Activated T-helper 17 cell treated with anti-CD3 and anti-CD28 coated beads, Interleukin-2, amount 50 U/mL, for 72 hours (primary cell): ENCODE measurements around the gene HLCS. TPM values are rescaled to one million over a fixed set of nuclear protein-coding genes. Genes with fewer than 3 reads are reported as not detected.
A peak's percentile ranks its signal among the peaks of the same experiment; 100 is the strongest.

ENCODE experiments used
- ATAC-seq: fragments of 150-1000 bp; cut with Tn5 transposase; replicated peaks from 2 replicates; pipeline ENCODE4 v1.10.0; 2021; ENCODE audit warnings: mild to moderate bottlenecking, moderate library complexity
- H3K27ac Mint-ChIP-seq: one replicate; pipeline ENCODE4 v1.8.0; 2022; ENCODE audit warnings: mixed read lengths
- H3K27me3 Mint-ChIP-seq: one replicate; pipeline ENCODE4 v1.8.0; 2022; ENCODE audit warnings: mixed read lengths
- H3K36me3 Mint-ChIP-seq: one replicate; pipeline ENCODE4 v1.8.0; 2022; ENCODE audit warnings: low read depth, mild to moderate bottlenecking, mixed read lengths
- H3K4me1 Mint-ChIP-seq: one replicate; pipeline ENCODE4 v1.8.0; 2022; ENCODE audit warnings: mixed read lengths
- H3K4me3 Mint-ChIP-seq: one replicate; pipeline ENCODE4 v1.8.0; 2022; ENCODE audit warnings: mild to moderate bottlenecking, mixed read lengths
- H3K9me3 Mint-ChIP-seq: one replicate; pipeline ENCODE4 v1.8.0; 2022; ENCODE audit warnings: mixed read lengths
- total RNA-seq, 2 donors: library from RNA; stranded (reverse); gene quantifications; one replicate each; pipeline ENCODE4 v1.2.3, GENCODE V29; 2022

HLCS gene
- total RNA-seq, 2 donors from 2014 or later: 14.5 to 17.8 TPM

- no peaks in the 10 kb centered on the region for H3K27me3 Mint-ChIP-seq
- ATAC-seq: no peak
- no peaks in the 10 kb centered on the region for H3K36me3 Mint-ChIP-seq
- no peak overlapping the region for H3K4me3 Mint-ChIP-seq
- no peak overlapping the region for H3K27ac Mint-ChIP-seq
- peaks cover 9% of the 10 kb centered on the region for H3K4me1 Mint-ChIP-seq
- H3K9me3 Mint-ChIP-seq: no peaks in the 10 kb centered on the region
These were observed 48.2 kb downstream of the HLCS start for GRCh38 chr21:36918291-36918690.

GRCh38 chr21:36917471-36918158 is 48.9 kb downstream of the HLCS start:
- ATAC-seq: no peak
- peak overlapping the region; percentile 86 for H3K27ac Mint-ChIP-seq
- no peaks in the 10 kb centered on the region for H3K27me3 Mint-ChIP-seq
- H3K36me3 Mint-ChIP-seq: no peaks in the 10 kb centered on the region
- peak overlapping the region; percentile 28 for H3K4me3 Mint-ChIP-seq
- H3K9me3 Mint-ChIP-seq: no peaks in the 10 kb centered on the region
- peaks cover 13% of the 10 kb centered on the region for H3K4me1 Mint-ChIP-seq

GRCh38 chr21:36916718-36917117 is 49.8 kb downstream of the HLCS start:
- no peaks in the 10 kb centered on the region for H3K27me3 Mint-ChIP-seq
- H3K9me3 Mint-ChIP-seq: no peaks in the 10 kb centered on the region
- peaks cover 13% of the 10 kb centered on the region for H3K4me1 Mint-ChIP-seq
- ATAC-seq: peak; percentile 17
- H3K36me3 Mint-ChIP-seq: no peaks in the 10 kb centered on the region
- peak overlapping the region; percentile 86 for H3K27ac Mint-ChIP-seq
- peak overlapping the region; percentile 28 for H3K4me3 Mint-ChIP-seq

GRCh38 chr21:36915696-36916245 is 50.7 kb downstream of the HLCS start:
- Mint-ChIP-seq H3K4me1 (peaks cover 13% of the 10 kb centered on the region), H3K27me3 (no peaks in the 10 kb centered on the region), H3K4me3 (no peak overlapping the region), H3K9me3 (no peaks in the 10 kb centered on the region), H3K36me3 (peaks cover 6% of the 10 kb centered on the region), H3K27ac (no peak overlapping the region)
- no peak for ATAC-seq

GRCh38 chr21:36915014-36915695 is 51.3 kb downstream of the HLCS start:
- Mint-ChIP-seq H3K36me3 (peaks cover 12% of the 10 kb centered on the region), H3K9me3 (no peaks in the 10 kb centered on the region), H3K27ac (peak overlapping the region; percentile 59), H3K4me3 (no peak overlapping the region), H3K4me1 (peaks cover 14% of the 10 kb centered on the region), H3K27me3 (no peaks in the 10 kb centered on the region)
- ATAC-seq: no peak

GRCh38 chr21:36914244-36915013 is 52.0 kb downstream of the HLCS start:
- no peak overlapping the region for H3K4me3 Mint-ChIP-seq
- peaks cover 21% of the 10 kb centered on the region for H3K4me1 Mint-ChIP-seq
- ATAC-seq: no peak
- H3K27me3 Mint-ChIP-seq: no peaks in the 10 kb centered on the region
- H3K9me3 Mint-ChIP-seq: no peaks in the 10 kb centered on the region
- peaks cover 17% of the 10 kb centered on the region for H3K36me3 Mint-ChIP-seq
- peak overlapping the region; percentile 84 for H3K27ac Mint-ChIP-seq

GRCh38 chr21:36913247-36914169 is 53.0 kb downstream of the HLCS start:
- Mint-ChIP-seq H3K27me3 (no peaks in the 10 kb centered on the region), H3K4me3 (no peak overlapping the region), H3K9me3 (no peaks in the 10 kb centered on the region), H3K27ac (peak overlapping the region; percentile 84), H3K36me3 (peaks cover 20% of the 10 kb centered on the region), H3K4me1 (peaks cover 24% of the 10 kb centered on the region)
- ATAC-seq: peak; percentile 13

- Mint-ChIP-seq H3K4me3 (peak overlapping the region; percentile 77), H3K27ac (peak overlapping the region; percentile 100), H3K36me3 (peaks cover 23% of the 10 kb centered on the region), H3K27me3 (no peaks in the 10 kb centered on the region), H3K9me3 (no peaks in the 10 kb centered on the region), H3K4me1 (peaks cover 17% of the 10 kb centered on the region)
- peak; percentile 1 for ATAC-seq
These were observed 55.7 kb downstream of the HLCS start for GRCh38 chr21:36910581-36911307.

GRCh38 chr21:36909901-36910561 is 56.4 kb downstream of the HLCS start:
- Mint-ChIP-seq H3K4me1 (peaks cover 19% of the 10 kb centered on the region), H3K9me3 (no peaks in the 10 kb centered on the region), H3K36me3 (peaks cover 23% of the 10 kb centered on the region), H3K27me3 (no peaks in the 10 kb centered on the region), H3K27ac (peak overlapping the region; percentile 100), H3K4me3 (peak overlapping the region; percentile 77)
- peak; percentile 87 for ATAC-seq

- Mint-ChIP-seq H3K4me3 (peak overlapping the region; percentile 77), H3K27me3 (no peaks in the 10 kb centered on the region), H3K36me3 (peaks cover 23% of the 10 kb centered on the region), H3K4me1 (peaks cover 26% of the 10 kb centered on the region), H3K27ac (peak overlapping the region; percentile 100), H3K9me3 (no peaks in the 10 kb centered on the region)
- ATAC-seq: peak; percentile 53
These were observed 57.0 kb downstream of the HLCS start for GRCh38 chr21:36909423-36909822.

GRCh38 chr21:36908260-36908908 is 58.1 kb downstream of the HLCS start:
- H3K9me3 Mint-ChIP-seq: no peaks in the 10 kb centered on the region
- peaks cover 23% of the 10 kb centered on the region for H3K36me3 Mint-ChIP-seq
- no peak for ATAC-seq
- peak overlapping the region; percentile 100 for H3K27ac Mint-ChIP-seq
- H3K4me1 Mint-ChIP-seq: peaks cover 36% of the 10 kb centered on the region
- peak overlapping the region; percentile 77 for H3K4me3 Mint-ChIP-seq
- H3K27me3 Mint-ChIP-seq: no peaks in the 10 kb centered on the region

- Mint-ChIP-seq H3K36me3 (peaks cover 21% of the 10 kb centered on the region), H3K4me1 (peaks cover 43% of the 10 kb centered on the region), H3K9me3 (peaks cover 8% of the 10 kb centered on the region), H3K27ac (peak overlapping the region; percentile 91), H3K4me3 (peak overlapping the region; percentile 57), H3K27me3 (no peaks in the 10 kb centered on the region)
- peak; percentile 63 for ATAC-seq
These were observed 62.3 kb downstream of the HLCS start for GRCh38 chr21:36904093-36904666.
